K562 (cell line): ENCODE measurements around the gene GNRH2. TPM values are rescaled to one million over a fixed set of nuclear protein-coding genes. Genes with fewer than 3 reads are reported as not detected.
A peak's percentile ranks its signal among the peaks of the same experiment; 100 is the strongest.

Experiments
- ATAC-seq: fragments of 200-7000 bp; cut with Tn5 transposase; 3 replicates; pipeline ENCODE4 v1.9.1; 2020; ENCODE audit warnings: moderate library complexity
- Bru-seq: library from RNA; stranded (reverse); fragments of 400-500 nt; gene quantifications from one replicate; lab custom pipeline; 2021; lab: Mats Ljungman, UMichigan
- BruChase-seq, 2 experiments: library from RNA; stranded (reverse); fragments of 400-500 nt; gene quantifications; one replicate each; lab custom pipeline; 2021; lab: Mats Ljungman, UMichigan
- BruUV-seq: library from RNA; stranded (reverse); fragments of 400-500 nt; replicated peaks from 2 replicates; lab custom pipeline; 2021; lab: Mats Ljungman, UMichigan
- CTCF ChIA-PET: fragments of 300-600 bp; formaldehyde crosslinking; extraction: SDS; loops from one replicate; lab custom pipeline; 2021; ENCODE audit warnings: low intra/inter-chr PET ratio; lab: Yijun Ruan, JAX
- POLR2A ChIA-PET: fragments of 300-600, 350-650 bp; sonication (Branson Sonifier 250); formaldehyde crosslinking; extraction: SDS; loops from one replicate; lab custom pipeline; 2021; ENCODE audit warnings: antibody characterized with exemption, inconsistent platforms; lab: Yijun Ruan, JAX
- DNase-seq, 4 experiments: peaks; one replicate each; pipeline versions ENCODE4 v3.0.0 to v3.0.0-alpha.2; 2011 to 2018; ENCODE audit warnings: low spot score in 3 of 4, mixed read lengths in 3 of 4; ENCODE audit errors: extremely low read depth in 1 of 4
- FAIRE-seq: peaks from 2 replicates; lab custom pipeline; 2011; peaks lifted over from hg19 to GRCh38; lab: Jason Lieb, UNC
- H2AFZ ChIP-seq: 2 replicates; pipeline ENCODE4 v1.6.0; 2011; ENCODE audit warnings: low read depth, low read length, control low read depth, inconsistent platforms
- H3K27ac ChIP-seq: fragments of 200-600 bp; 3 replicates; pipeline ENCODE4 v1.8.0; 2011; ENCODE audit warnings: low read depth, mild to moderate bottlenecking, control low read depth, inconsistent platforms, low read length, moderate library complexity, mixed read lengths; ENCODE audit errors: extremely low read depth
- H3K27me3 ChIP-seq, 2 experiments: fragments of 300-600 bp in 1 of 2; 2 replicates in 1 of 2; 3 replicates in 1 of 2; pipeline versions ENCODE4 v1.6.0 to v1.8.0; 2011; ENCODE audit warnings: inconsistent platforms in 2 of 2, low read length in 2 of 2, mild to moderate bottlenecking in 1 of 2, mixed read lengths in 1 of 2, moderate library complexity in 1 of 2; ENCODE audit not compliant: control insufficient read depth in 2 of 2, insufficient read depth in 2 of 2
- H3K36me3 ChIP-seq: fragments of 300-600 bp; 3 replicates; pipeline ENCODE4 v1.8.0; 2011; ENCODE audit warnings: mild to moderate bottlenecking, low read length, inconsistent platforms; ENCODE audit not compliant: control insufficient read depth, insufficient read depth
- H3K4me1 ChIP-seq, 2 experiments: fragments of 200-600 bp in 1 of 2; replicated peaks in 1 of 2; 2 replicates in 1 of 2; 3 replicates in 1 of 2; pipeline versions ENCODE4 v1.5.1 to v1.8.0; 2011; ENCODE audit warnings: inconsistent platforms in 2 of 2, low read length in 2 of 2, mild to moderate bottlenecking in 1 of 2, mixed read lengths in 1 of 2, moderate library complexity in 1 of 2; ENCODE audit not compliant: control insufficient read depth in 2 of 2, insufficient read depth in 2 of 2
- H3K4me2 ChIP-seq: 2 replicates; pipeline ENCODE4 v1.6.1; 2011; ENCODE audit warnings: low read length, control low read depth, inconsistent platforms, mixed read lengths; ENCODE audit not compliant: insufficient read depth
- H3K4me3 ChIP-seq: fragments of 200-600 bp; sonication (generic), shearing (Covaris generic); 2 replicates; pipeline ENCODE4 v1.5.1; 2016; ENCODE audit warnings: control low read depth, inconsistent platforms
- H3K79me2 ChIP-seq: fragments of 200-600 bp; 3 replicates; pipeline ENCODE4 v1.8.0; 2011; ENCODE audit warnings: low read length, inconsistent platforms; ENCODE audit not compliant: control insufficient read depth, insufficient read depth
- H3K9ac ChIP-seq, 2 experiments: 2 replicates each; pipeline versions ENCODE4 v1.6.0 to v1.6.1; 2011; ENCODE audit warnings: low read depth in 2 of 2, low read length in 2 of 2, control low read depth in 1 of 2, inconsistent platforms in 1 of 2, mild to moderate bottlenecking in 1 of 2, mixed read lengths in 1 of 2; ENCODE audit not compliant: insufficient read depth in 1 of 2
- H3K9me1 ChIP-seq: one replicate; pipeline ENCODE4 v1.6.0; 2011; ENCODE audit warnings: inconsistent platforms, mild to moderate bottlenecking, low read length, moderate library complexity; ENCODE audit not compliant: control insufficient read depth, insufficient read depth
- H3K9me3 ChIP-seq: replicated peaks from 2 replicates; pipeline ENCODE4 v1.5.1; 2011; ENCODE audit warnings: low read depth, low read length, inconsistent platforms; ENCODE audit not compliant: control insufficient read depth, insufficient read depth
- H4K20me1 ChIP-seq: replicated peaks from 2 replicates; pipeline ENCODE4 v1.6.1; 2011; ENCODE audit warnings: low read length, inconsistent platforms, mixed read lengths; ENCODE audit not compliant: control insufficient read depth, insufficient read depth
- BCOR ChIP-seq: fragments of 450-650 bp; IDR thresholded peaks from 2 replicates; pipeline ENCODE4 v1.6.1; 2016
- COPS2 ChIP-seq: fragments of 450-650 bp; conservative IDR thresholded peaks from 2 replicates; pipeline ENCODE4 v1.6.1; 2016; ENCODE audit warnings: mild to moderate bottlenecking, moderate library complexity
- RERE ChIP-seq: sonication (generic); formaldehyde crosslinking; IDR thresholded peaks from 2 replicates; pipeline ENCODE4 v1.8.0; 2023; ENCODE audit warnings: missing genetic modification reagents, mild to moderate bottlenecking, borderline replicate concordance
- TBP ChIP-seq: optimal IDR thresholded peaks from 2 replicates; pipeline ENCODE3; 2011; ENCODE audit warnings: low read depth, low read length, improper control_type of control experiment
- TCFL5 ChIP-seq: fragments of 250-450 bp; sonication (Bioruptor Pico); conservative IDR thresholded peaks from 2 replicates; pipeline ENCODE4 v1.6.1; 2021; ENCODE audit warnings: mild to moderate bottlenecking, moderate library complexity, matching md5 sums
- USF2 ChIP-seq: sonication (generic); formaldehyde crosslinking; IDR thresholded peaks from 2 replicates; pipeline ENCODE4 v1.5.0; 2020; ENCODE audit warnings: missing genetic modification reagents
- ZKSCAN3 ChIP-seq: fragments of 250-450 bp; sonication (Bioruptor Pico); IDR thresholded peaks from 2 replicates; pipeline ENCODE4 v1.4.0; 2020
- WGBS: fragments of 100-300 bp; shearing (Covaris generic); methylation state at CpG from one replicate; pipeline ENCODE4 v1.1.6; 2016; ENCODE audit warnings: low coverage, mixed read lengths; ENCODE audit not compliant: insufficient coverage; ENCODE audit errors: missing lambda C conversion rate; 5-methylcytosine and 5-hydroxymethylcytosine counted together
- in situ Hi-C: fragments of 300-500 bp; cut with MboI; formaldehyde crosslinking; loops from 4 replicates; pipeline ENCODE4 v1.15.0; 2018; ENCODE audit warnings: inconsistent platforms, mixed read lengths
- intact Hi-C: fragments of 100-400 bp; cut with micrococcal nuclease; formaldehyde crosslinking; loops from 2 replicates; pipeline ENCODE4 v1.14.2; 2022
- long read RNA-seq, 3 experiments: library from polyadenylated mRNA in 2 of 3; library from RNA in 1 of 3; unstranded in 2 of 3; stranded (forward) in 1 of 3; transcript quantifications; one replicate each; pipeline ENCODE4 v2.0.0, GENCODE V29; 2019 to 2022
- polyA minus RNA-seq, 3 experiments: library from RNA; depleted of rRNA, polyadenylated mRNA; stranded (reverse); fragments of >200 nt; gene quantifications; 2 replicates each; pipeline ENCODE4 v1.2.3, GENCODE V29; 2011
- polyA plus RNA-seq, 8 experiments: library from polyadenylated mRNA; depleted of rRNA in 4 of 8; stranded (reverse) in 5 of 8; unstranded in 3 of 8; fragments of >200 nt; fragmentation: Nextera tagmentation in 2 of 8; fragmentation: Illumina TruSeq in 1 of 8; extraction: Ambion mirVana in 2 of 8; extraction: Trizol in 1 of 8; gene quantifications; 2 replicates each; pipeline versions ENCODE4 v1.2.1 to v1.2.3, GENCODE V29; 2011 to 2014; ENCODE audit warnings: inconsistent platforms in 1 of 8, missing spikeins in 1 of 8
- total RNA-seq, 7 experiments: library from RNA; depleted of rRNA in 6 of 7; stranded (reverse); fragments of >200 nt in 6 of 7; fragmentation: Illumina TruSeq in 2 of 7; extraction: Trizol in 2 of 7; gene quantifications; 2 replicates each; pipeline versions ENCODE4 v1.2.1 to v1.2.3, GENCODE V29; 2011 to 2021; ENCODE audit warnings: low replicate concordance in 1 of 7

The GNRH2 gene
- 4.5 and 11.4 TPM in 2 replicates for total RNA-seq (2011; cell fraction: chromatin; rRNA removed; ENCODE audit: low replicate concordance)
- 4.3 and 7.2 TPM in 2 replicates for total RNA-seq (2011; cell fraction: nucleolus; rRNA removed)
- 4.7 and 4.8 TPM in 2 replicates for total RNA-seq (2011; cell fraction: nucleoplasm; rRNA removed)
- total RNA-seq (2014; rRNA removed): 0.50 TPM in 1 of 2 replicates, not detected in the other
- not detected in 2 replicates for total RNA-seq (2014; rRNA removed; fragmentation: Illumina TruSeq; extraction: Trizol)
- total RNA-seq (2015; rRNA removed; fragmentation: Illumina TruSeq; extraction: Trizol): 0.29 TPM in 1 of 2 replicates, not detected in the other
- not detected in 2 replicates for total RNA-seq (2021)
- polyA plus RNA-seq (2011; rRNA removed): 0.18 TPM in 1 of 2 replicates, not detected in the other
- polyA plus RNA-seq (2011; cell fraction: cytosol; rRNA removed): 0.97 TPM in 1 of 2 replicates, not detected in the other
- 0.34 and 2.2 TPM in 2 replicates for polyA plus RNA-seq (2011; cell fraction: nucleus; rRNA removed)
- 0.18 TPM in 2 replicates for polyA plus RNA-seq (2012)
- polyA plus RNA-seq (2014; fragmentation: Illumina TruSeq; extraction: Trizol): 0.19 and 0.25 TPM in 2 replicates
- not detected for polyA plus RNA-seq (2014; fragmentation: Nextera tagmentation; extraction: Ambion mirVana)
- 0.11 and 0.18 TPM in 2 replicates for polyA plus RNA-seq (2014; rRNA removed)
- polyA minus RNA-seq (2011; rRNA and poly(A)+ RNA removed): 0.75 and 0.81 TPM in 2 replicates
- not detected in 2 replicates for polyA minus RNA-seq (2011; cell fraction: cytosol; rRNA and poly(A)+ RNA removed)
- polyA minus RNA-seq (2011; cell fraction: nucleus; rRNA and poly(A)+ RNA removed): 1.5 and 1.9 TPM in 2 replicates
- percentile 47 among the genes with signal in this experiment for Bru-seq, nascent RNA
- BruChase-seq, experiment 1, labeled RNA remaining after a 2-hour chase: percentile 49 among the genes with signal in this experiment
- BruChase-seq, experiment 2, labeled RNA remaining after a 6-hour chase: percentile 51 among the genes with signal in this experiment
- long read RNA-seq, experiment 1: 0 reads
- long read RNA-seq, experiment 2, partial matches to known transcripts: 0 of 1 reads
- long read RNA-seq, experiment 2, other reads (novel, unspliced or antisense): 1 of 1 reads
- long read RNA-seq, experiment 3: 0 reads

DNA sequence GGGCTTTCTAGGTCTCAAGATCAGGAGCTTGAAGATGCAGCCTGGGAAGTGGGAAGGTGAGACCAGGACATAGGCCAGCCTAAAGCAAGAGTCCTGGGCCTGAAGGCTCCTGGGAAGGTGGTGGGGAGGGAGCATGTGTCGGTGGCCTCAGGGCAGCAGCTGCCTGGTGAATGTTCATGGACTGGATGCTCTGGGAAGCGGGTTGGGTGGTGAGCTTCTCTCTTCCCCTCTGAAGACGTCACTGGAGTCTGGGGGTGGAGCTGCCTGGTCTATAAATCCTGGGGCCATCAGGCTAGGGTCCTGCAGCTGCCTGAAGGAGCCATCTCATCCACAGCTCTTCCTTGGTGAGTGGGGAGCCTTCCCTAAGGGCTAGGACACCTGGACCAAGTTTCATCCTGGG, at the start of gene GNRH2:
Gene GNRH2, plus strand, starts transcription at position 301 of the 400 bp plus-strand sequence. CDS start 793 bp downstream, outside the sequence.
- Histone ChIP-seq H4K20me1 (no peaks in the 10 kb centered on the region), H3K9me1 (no peaks in the 10 kb centered on the region), H2AFZ (no peak within 1 kb of the TSS), H3K4me1 (peaks cover 21 to 29% of the 10 kb centered on the region in 2 experiments; a peak in 4 of 5 replicates), H3K79me2 (peaks cover 22% of the 10 kb centered on the region), H3K4me3 (no peak within 1 kb of the TSS), H3K9ac (peak within 1 kb of the TSS in 1 of 2 experiments; percentile 26; a peak in 1 of 4 replicates), H3K9me3 (no peaks in the 10 kb centered on the region), H3K27ac (no peak within 1 kb of the TSS), H3K36me3 (peaks cover 38% of the 10 kb centered on the region; the same call in 2 of the 3 replicates), H3K27me3 (no peaks in the 10 kb centered on the region), H3K4me2 (no peak within 1 kb of the TSS)
- POLR2A ChIA-PET: interaction anchor here (0.7 to 1.0 kb wide), 2 partner anchors 14 to 21 kb away, joined by 3 to 4 read pairs; no protein-coding TSS in a partner anchor
- intact Hi-C loops: no loop called here
- DNase-seq: no peak
- BruUV-seq: no TSS peak
- in situ Hi-C loops: no loop called here
- ATAC-seq: no peak
- CTCF ChIA-PET: interaction anchor here (0.7 kb wide), 1 partner anchor 89 kb away, joined by 4 read pairs; no protein-coding TSS in a partner anchor
- TF ChIP-seq TCFL5 (no peak), TBP (no peak), RERE (CRISPR knock-in tag) (no peak), COPS2 (no peak), BCOR (no peak), USF2 (CRISPR knock-in tag) (no peak), ZKSCAN3 (no peak)
- no peak for FAIRE-seq
- 50% methylated on average over 2 of the region's 3 CpGs for WGBS
